ENCODE results near the gene TEX11.
"Not testable (repeated sequence)": the region's sequence is repeated elsewhere in the genome, so short reads cannot be mapped to it uniquely, and the experiment has no call there.

TEX11 gene

DNA sequence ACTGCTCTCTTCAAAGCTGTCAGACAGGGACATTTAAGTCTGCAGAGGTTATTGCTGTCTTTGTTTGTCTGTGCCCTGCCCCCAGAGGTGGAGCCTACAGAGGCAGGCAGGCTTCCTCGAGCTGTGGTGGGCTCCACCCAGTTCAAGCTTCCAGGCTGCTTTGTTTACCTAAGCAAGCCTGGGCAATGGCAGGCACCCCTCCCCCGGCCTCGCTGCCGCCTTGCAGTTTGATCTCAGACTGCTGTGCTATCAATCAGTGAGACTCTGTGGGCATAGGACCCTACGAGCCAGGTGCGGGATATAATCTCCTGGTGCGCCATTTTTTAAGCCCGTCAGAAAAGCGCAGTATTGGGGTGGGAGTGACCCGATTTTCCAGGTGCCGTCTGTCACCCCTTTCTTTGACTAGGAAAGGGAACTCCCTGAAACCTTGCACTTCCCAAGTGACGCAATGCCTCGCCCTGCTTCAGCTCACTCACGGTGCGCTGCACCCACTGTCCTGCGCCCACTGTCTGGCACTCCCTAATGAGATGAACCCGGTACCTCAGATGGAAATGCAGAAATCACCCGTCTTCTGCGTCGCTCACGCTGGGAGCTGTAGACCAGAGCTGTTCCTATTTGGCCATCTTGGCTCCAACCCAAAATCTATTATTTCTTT is 338.5 kb downstream of the TEX11 start:
- not testable (repeated sequence) for DNase-seq

DNA sequence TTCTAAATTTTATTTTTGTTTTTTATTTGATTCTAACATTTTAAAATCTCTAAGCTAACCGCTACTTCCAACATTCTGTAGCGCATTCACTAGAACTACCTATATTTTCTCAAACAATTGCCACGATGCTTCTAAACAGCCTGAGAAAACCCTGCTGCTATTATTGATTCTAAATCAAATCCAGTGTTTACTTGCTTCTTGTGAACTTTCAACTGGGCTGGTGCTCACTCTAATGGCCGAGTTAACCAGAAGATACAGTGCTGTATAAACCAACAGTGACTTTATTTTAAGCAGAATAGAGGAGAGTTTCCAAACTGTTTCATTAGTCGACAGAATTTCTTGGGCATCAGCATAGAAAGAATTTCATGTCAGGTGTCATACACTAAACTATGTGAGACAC is 353.6 kb downstream of the TEX11 start:
- no peak for DNase-seq

DNA sequence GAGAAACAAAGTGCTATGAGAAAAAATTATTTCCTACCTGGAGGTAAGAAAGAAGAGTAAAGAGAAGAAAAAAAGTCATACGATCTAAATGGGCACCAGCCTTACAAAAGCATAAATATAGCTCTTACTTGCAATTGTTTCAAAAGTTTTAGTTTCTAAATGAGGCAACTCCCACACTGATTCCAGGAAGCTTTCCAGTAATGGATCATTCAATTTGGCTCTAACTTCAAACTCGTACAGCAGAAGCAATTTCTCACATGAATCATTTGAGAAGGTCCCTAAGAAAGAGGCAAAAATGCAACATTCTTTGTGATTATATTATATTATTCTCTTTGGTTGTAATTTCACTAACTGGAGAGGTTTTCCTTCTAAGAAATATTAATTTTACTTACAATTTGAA is 354.0 kb downstream of the TEX11 start:
- no peak for DNase-seq

DNA sequence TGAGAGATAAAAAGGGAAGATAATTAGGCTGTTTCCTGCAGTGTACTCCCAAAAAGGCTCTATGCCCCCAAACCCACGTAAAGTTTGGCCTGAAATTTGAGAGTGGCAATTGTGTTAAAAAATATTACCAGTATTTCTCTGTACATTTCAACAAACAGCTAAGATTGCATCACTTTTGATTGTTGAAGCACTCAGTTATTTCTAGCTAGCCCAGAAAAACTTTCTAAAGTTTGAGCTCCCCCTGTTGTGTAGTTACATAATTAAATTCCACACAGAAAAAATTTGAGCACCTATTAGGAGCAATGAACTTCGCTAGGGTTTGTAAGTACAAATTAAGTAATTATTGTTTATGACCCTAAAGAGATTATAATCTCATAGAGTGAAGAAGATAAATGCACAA is 354.4 kb downstream of the TEX11 start:
- no peak for DNase-seq

- no peak for DNase-seq
Observed at GRCh38 chrX:70553516-70553915, 355.0 kb downstream of the TEX11 start.

GRCh38 chrX:70552130-70552704 is 356.3 kb downstream of the TEX11 start:
- no peak for DNase-seq

DNA sequence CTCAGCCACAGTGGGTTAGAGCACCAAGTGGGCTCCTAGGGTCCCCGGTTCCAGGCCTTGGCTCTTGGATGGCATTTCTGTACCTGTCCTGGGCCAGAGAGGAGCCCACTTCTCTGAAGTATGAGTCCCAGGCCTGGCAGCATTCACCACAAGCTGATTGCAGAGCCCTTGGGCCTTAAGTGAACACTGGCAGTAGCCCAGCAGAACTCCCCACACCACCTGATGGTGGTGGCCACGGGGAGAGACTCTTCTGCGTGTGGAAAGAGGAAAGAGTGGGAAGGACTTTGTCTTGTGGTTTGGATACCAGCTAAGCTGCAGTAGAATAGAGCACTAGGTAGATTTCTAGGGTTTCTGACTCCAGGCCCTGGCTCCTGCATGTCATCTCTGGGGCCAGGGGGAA is 359.1 kb downstream of the TEX11 start:
- DNase-seq: no peak

DNA sequence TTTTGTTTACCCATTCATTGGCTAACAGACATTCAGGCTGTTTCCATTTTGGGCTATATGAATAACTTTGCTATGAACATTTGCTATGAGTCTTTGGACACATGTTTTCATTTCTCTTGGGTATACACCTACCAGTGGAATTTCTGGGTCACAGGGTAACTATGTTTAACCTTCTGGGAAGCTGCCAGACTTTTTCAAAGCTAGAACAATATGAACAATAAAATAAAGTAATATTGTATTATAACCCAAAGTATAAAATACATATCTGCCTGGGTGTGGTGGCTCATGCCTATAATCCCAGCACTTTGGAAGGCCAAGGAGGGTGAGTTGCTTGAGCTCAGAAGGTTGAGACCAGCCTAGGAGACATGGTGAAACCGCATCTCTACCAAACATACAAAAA is 373.3 kb downstream of the TEX11 start:
- DNase-seq: no peak

DNA sequence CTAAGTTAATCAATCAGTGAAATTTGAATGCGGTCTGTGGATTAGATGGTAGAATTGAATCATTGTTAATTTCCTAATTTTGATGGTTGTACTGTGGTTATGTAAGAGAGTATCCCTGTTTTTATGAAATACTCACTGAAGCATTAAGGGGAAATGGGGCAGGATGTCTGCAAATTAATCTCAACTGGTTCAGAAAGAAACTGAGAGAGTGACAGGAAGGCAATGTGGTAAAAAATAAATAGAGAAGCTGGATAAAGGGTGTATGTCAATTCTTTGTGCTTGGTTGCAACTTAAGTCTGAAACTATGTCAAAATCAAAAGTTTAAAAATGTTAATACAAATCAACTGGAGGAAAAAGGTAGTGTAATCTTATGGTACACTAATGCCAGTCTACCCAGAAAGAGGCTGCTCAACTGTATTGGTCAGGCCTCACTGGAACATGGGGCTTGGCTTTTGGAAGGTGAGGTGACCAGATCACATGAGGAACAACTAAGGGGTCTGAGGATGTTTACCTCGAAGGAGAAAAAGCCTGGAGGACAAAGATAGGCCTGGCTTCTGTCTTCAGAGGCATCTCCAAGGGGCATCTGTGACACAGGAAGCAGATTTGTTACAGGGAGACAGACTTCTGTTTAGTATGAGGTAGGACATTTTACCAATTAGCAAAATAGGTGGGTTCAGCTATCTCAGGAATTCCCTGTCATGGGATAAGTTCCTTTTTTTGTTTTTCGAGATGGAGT is 380.7 kb downstream of the TEX11 start:
- DNase-seq: no peak

GRCh38 chrX:70527053-70527452 is 381.5 kb downstream of the TEX11 start:
- DNase-seq: no peak

GRCh38 chrX:70525733-70526132 is 382.8 kb downstream of the TEX11 start:
- no peak for DNase-seq

GRCh38 chrX:70515692-70516091 is 392.8 kb downstream of the TEX11 start:
- DNase-seq: not testable (repeated sequence)

- not testable (repeated sequence) for DNase-seq
Observed at GRCh38 chrX:70515270-70515669, 393.2 kb downstream of the TEX11 start.

DNA sequence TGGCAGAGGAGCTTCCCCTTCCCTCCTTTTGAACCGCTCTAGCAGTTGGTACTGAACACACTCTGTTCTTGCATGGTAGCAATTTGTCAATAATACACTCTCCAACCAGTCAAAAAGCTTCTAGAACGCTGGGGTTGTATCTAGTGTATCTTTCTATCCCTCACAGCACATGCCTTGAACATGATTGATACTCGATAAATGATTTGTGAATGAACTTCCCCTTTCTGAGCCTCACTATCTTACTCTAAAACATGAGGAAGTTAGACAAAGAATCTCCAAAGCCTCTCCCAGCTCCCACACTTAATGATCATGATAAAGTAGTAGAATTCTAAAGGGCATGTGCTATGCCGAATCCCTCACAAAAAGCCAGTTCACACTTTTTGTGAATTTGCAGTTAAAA is 399.4 kb downstream of the TEX11 start:
- DNase-seq: no peak

- no peak for DNase-seq
Observed at GRCh38 chrX:70508296-70508911, 400.1 kb downstream of the TEX11 start.

- DNase-seq: no peak
Observed at GRCh38 chrX:70505451-70505841, 403.1 kb downstream of the TEX11 start.

- DNase-seq: no peak
Observed at GRCh38 chrX:70504772-70505450, 403.6 kb downstream of the TEX11 start.

GRCh38 chrX:70500826-70501225 is 407.7 kb downstream of the TEX11 start:
- DNase-seq: no peak

GRCh38 chrX:70498129-70498528 is 410.4 kb downstream of the TEX11 start:
- no peak for DNase-seq

DNA sequence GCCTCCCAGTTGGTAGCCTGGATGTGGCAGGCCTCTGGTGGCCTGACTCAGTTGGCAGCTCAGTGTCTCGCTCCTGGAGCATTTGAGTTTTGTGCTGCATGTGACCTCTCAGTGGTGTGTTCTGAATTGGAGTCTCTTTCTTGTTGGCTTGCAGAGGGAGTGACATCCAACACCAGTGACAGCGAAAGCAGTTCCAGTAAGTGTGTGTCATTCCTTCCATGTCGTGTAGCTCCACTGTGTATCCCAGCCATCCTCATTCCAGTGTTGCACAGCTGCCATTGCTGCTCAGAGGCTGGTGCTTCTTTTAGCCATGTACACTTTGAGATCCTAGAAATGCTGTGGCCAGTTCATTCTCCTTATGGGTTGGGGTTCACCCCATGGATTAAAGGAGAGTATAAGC is 411.5 kb downstream of the TEX11 start:
- DNase-seq: no peak

GRCh38 chrX:70496491-70496890 is 412.0 kb downstream of the TEX11 start:
- no peak for DNase-seq

GRCh38 chrX:70494441-70494840 is 414.1 kb downstream of the TEX11 start:
- no peak for DNase-seq

DNA sequence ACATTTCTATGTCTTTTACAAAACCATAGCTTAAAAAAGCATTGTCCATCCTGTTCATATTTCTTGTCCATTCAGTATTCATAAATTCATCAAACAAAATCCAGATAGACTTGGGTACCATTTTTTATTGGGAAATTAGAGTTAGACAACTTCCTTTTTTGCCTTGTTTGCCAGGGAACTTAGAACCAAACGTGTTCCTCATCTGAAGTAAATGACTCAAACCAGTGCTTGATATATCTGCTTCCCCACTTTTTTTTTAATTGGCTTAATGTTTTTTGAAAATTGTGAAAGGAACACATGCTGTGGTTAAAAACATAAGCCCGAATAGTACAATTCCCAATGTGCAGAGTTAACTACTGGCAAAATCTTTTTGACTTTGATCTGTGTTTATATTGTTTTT is 419.7 kb downstream of the TEX11 start:
- DNase-seq: no peak
